Pancreas (tissue), 10 donors: Measurements from ENCODE around the gene GABBR2. TPM values are rescaled to one million over a fixed set of nuclear protein-coding genes. Genes with fewer than 3 reads are reported as not detected.

Experiments
- ATAC-seq, 4 donors: fragments of 200-7000 bp; cut with Tn5 transposase; one replicate each; pipeline versions ENCODE4 v1.8.0 to v1.9.1; 2020; ENCODE audit warnings: mild to moderate bottlenecking in 4 of 4, moderate library complexity in 4 of 4
- DNase-seq, 6 donors: peaks; one replicate each; pipeline ENCODE4 v3.0.0-alpha.2; 2020
- FAIRE-seq: peaks from 2 replicates; lab custom pipeline; 2012; peaks lifted over from hg19 to GRCh38; lab: Jason Lieb, UNC
- H3K27ac ChIP-seq, 4 donors: fragments of 200-600 bp; sonication (generic); 1 replicate in 3 of 4; 2 replicates in 1 of 4; pipeline versions ENCODE4 v1.5.0 to v1.8.0; 2020
- H3K27me3 ChIP-seq, 4 donors: fragments of 200-600 bp; one replicate each; pipeline ENCODE4 v1.8.0; 2021
- H3K36me3 ChIP-seq, 3 donors: fragments of 200-600 bp; sonication (generic) in 1 of 3; one replicate each; pipeline versions ENCODE4 v1.5.0 to v1.8.0; 2020 to 2021
- H3K4me1 ChIP-seq, 3 donors: fragments of 200-600 bp; one replicate each; pipeline ENCODE4 v1.8.0; 2021
- H3K4me3 ChIP-seq, 4 donors: fragments of 200-600 bp; sonication (generic) in 2 of 4; one replicate each; pipeline versions ENCODE4 v1.5.0 to v1.8.0; 2020 to 2021
- H3K9me3 ChIP-seq, 4 donors: fragments of 200-600 bp; one replicate each; pipeline ENCODE4 v1.8.0; 2021
- WGBS, 2 donors: extraction: QIAGEN DNeasy Blood & Tissue Kit; methylation state at CpG; one replicate each; pipeline ENCODE4 v1.1.7; 2013; 5-methylcytosine and 5-hydroxymethylcytosine counted together
- intact Hi-C, 3 donors: fragments of 100-400 bp; cut with DNase I; formaldehyde crosslinking; loops; one replicate each; pipeline versions ENCODE4 v1.11.1 to v1.14.2; 2022
- polyA plus RNA-seq, 2 donors: library from polyadenylated mRNA; stranded (reverse); fragments of 200-250 nt; gene quantifications; one replicate each; pipeline ENCODE4 v1.2.3, GENCODE V29; 2013
- total RNA-seq, 6 donors: library from RNA; stranded (reverse); fragmentation: NEBNext Ultra II Directional in 4 of 6; extraction: Animal tissue kit (Norgen Biotek cat#: 25700) in 4 of 6; gene quantifications; one replicate each; pipeline versions ENCODE4 v1.2.1 to v1.2.4, GENCODE V29; 2021 to 2023
- TF ChIP-seq, protein P1 (sequence below), 4 donors: fragments of 200-600 bp; sonication (generic) in 3 of 4; IDR thresholded peaks; one replicate each; pipeline versions ENCODE4 v1.5.0 to v1.8.0; 2021; ENCODE audit warnings: antibody characterized with exemption in 4 of 4
- donor health status: healthy with polysubstance abuse.
- donor health status: DM: no; HTN: no; CAD: no; lungs with moderate emphysema.
- donor health status: DM: no; HTN: no; CAD: no.
- donor health status: control.
- donor health status: control.
- donor health status: Bipolar disorder and iron deficiency.
- donor health status: DM: yes; HTN: yes; CAD: no.
- donor health status: DM: no; HTN: no; CAD: no.
- donor health status: DM: no; HTN: no; CAD: no.
- donor health status: DM: yes; HTN: yes; CAD: no.

The GABBR2 gene
- total and polyA plus RNA-seq, 8 donors = 0.04 to 0.14 (median 0.07) TPM; not detected in 4

DNA sequence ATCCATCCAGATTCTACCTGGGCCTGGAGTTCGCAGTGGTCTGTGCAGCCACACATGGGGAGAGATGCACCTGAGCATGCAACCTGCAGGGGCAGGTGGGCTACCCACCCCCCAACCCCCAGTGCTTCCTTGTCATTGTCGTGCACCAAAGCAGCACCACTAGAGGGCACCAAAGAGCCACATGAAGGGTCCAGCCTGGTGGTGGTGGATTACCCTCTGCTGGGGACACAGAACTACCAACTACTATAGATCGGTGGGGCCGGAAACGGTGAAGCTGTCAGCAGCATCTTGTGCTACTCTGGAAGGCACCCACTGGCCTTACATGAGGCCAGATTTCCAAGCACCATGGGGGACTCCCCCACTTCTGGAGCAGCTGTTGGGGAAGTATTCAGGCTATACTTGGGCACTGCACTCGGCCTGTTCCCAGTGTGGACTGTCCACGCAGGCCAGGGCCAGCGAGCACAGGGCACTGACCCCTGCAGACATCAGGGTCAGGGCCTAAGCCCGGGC, 393.1 kb downstream of the GABBR2 start:
- DNase-seq (peak; percentile 66 to 86 (median 79)), ATAC-seq (peak; percentile 93 to 99 (median 96)), FAIRE-seq (no peak)
- H3K4me1 ChIP-seq = no peaks in the 10 kb centered on the region
- 33 to 37% methylated on average over 9 of the region's 9 CpGs for WGBS, 2 donors
- no peak overlapping the region for H3K27ac ChIP-seq
- intact Hi-C loops = loop anchor here in 1 of 3 donors (5.0 kb wide), 1 partner anchor 457 kb away; no protein-coding TSS in a partner anchor
- H3K36me3 ChIP-seq = no peaks in the 10 kb centered on the region
- no peaks in the 10 kb centered on the region for H3K27me3 ChIP-seq
- no peaks in the 10 kb centered on the region for H3K9me3 ChIP-seq
- H3K4me3 ChIP-seq = no peak overlapping the region
- TF ChIP-seq, protein P1, sequence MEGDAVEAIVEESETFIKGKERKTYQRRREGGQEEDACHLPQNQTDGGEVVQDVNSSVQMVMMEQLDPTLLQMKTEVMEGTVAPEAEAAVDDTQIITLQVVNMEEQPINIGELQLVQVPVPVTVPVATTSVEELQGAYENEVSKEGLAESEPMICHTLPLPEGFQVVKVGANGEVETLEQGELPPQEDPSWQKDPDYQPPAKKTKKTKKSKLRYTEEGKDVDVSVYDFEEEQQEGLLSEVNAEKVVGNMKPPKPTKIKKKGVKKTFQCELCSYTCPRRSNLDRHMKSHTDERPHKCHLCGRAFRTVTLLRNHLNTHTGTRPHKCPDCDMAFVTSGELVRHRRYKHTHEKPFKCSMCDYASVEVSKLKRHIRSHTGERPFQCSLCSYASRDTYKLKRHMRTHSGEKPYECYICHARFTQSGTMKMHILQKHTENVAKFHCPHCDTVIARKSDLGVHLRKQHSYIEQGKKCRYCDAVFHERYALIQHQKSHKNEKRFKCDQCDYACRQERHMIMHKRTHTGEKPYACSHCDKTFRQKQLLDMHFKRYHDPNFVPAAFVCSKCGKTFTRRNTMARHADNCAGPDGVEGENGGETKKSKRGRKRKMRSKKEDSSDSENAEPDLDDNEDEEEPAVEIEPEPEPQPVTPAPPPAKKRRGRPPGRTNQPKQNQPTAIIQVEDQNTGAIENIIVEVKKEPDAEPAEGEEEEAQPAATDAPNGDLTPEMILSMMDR (IDR thresholded peaks at IDR 0.05) = peak; percentile 63 to 88 (median 82)

DNA sequence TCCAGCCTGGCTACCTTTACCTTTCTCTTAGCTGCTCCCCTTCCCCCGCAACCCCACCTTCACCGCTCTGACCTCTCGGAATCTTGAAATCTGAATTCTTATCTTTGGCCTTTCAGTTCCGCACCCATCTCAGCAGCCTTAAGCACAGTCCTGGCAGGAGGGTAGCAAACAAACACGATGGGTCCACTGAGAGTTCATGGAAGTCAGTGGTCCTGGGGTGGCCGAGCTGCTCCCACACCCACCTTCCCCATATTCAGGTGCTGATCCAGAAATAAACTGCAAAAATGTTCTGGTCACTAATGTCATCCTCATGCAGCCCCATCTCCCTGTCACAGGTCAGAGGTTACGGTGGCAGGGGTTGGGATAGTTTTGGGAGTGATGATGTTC, 393.7 kb downstream of the GABBR2 start:
- TF ChIP-seq, protein P1 (IDR thresholded peaks at IDR 0.05) = no peak
- WGBS, 2 donors = 61 to 66% methylated on average over 7 of the region's 7 CpGs
- Histone ChIP-seq H3K27me3 (no peaks in the 10 kb centered on the region), H3K4me3 (no peak overlapping the region), H3K4me1 (no peaks in the 10 kb centered on the region), H3K9me3 (no peaks in the 10 kb centered on the region), H3K27ac (no peak overlapping the region), H3K36me3 (no peaks in the 10 kb centered on the region)
- intact Hi-C loops = loop anchor here in 1 of 3 donors (5.0 kb wide), 1 partner anchor 457 kb away; no protein-coding TSS in a partner anchor
- ATAC-seq = no peak
- DNase-seq = no peak
- FAIRE-seq = no peak

DNA sequence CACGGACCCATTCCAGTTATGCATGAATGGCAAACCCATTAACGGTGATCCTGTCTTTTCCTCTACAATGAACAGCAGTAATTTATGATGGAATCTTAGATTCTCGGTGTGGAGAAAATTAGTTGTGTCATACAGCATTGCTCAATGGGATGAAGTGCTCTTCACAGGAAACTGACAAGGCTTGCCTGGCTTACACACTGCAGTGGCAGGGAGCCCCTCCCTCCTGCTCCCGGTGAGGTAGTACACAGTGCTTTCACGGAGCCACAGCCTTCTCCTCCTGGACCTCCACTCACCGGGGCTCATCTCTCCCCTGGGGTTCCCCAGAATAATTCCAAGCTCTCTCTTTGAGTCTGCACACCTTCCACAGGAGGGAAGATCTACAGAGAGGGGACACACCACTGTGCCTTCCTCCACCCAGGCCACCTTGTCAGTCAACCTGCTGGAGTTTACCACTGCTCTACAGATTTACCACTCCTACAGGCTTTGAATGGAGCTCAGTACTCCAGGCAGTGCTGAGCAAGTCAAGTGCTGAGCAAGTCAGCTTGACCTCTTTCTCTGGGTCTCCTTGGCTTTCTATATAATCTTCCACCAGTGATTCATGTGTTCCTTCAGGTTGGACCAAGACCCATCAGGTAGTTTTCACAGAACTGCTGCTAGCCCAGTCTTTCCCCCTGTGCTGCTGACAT, 394.2 kb downstream of the GABBR2 start:
- FAIRE-seq (no peak), ATAC-seq (no peak), DNase-seq (no peak)
- no peak overlapping the region for H3K4me3 ChIP-seq
- TF ChIP-seq, protein P1 (IDR thresholded peaks at IDR 0.05) = no peak
- no peaks in the 10 kb centered on the region for H3K36me3 ChIP-seq
- no peaks in the 10 kb centered on the region for H3K4me1 ChIP-seq
- intact Hi-C loops = loop anchor here in 2 of 3 donors (5.0 kb wide), 2 partner anchors 458 to 463 kb away; no protein-coding TSS in a partner anchor
- no peaks in the 10 kb centered on the region for H3K9me3 ChIP-seq
- H3K27ac ChIP-seq = no peak overlapping the region
- H3K27me3 ChIP-seq = no peaks in the 10 kb centered on the region
- WGBS, 2 donors = 29 to 40% methylated on average over 6 of the region's 6 CpGs

DNA sequence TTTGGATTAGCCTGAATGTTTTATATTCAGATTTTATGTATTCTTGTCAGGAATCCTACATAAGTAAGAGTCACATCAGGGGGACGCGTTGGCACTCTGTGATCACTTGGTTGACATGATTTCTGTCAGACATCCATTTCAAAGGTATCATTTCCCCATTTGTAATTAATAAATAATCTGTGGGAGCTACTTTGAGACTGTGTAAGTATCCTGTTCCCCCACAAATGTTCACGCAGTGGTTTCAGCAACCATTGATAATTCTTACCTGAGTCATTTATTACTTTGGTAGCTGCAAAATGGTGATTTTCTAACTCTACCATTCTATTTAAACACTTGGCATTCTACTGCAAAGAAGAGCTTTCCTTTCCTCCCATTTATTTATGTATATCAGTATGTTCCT, 396.4 kb downstream of the GABBR2 start:
- H3K4me3 ChIP-seq = no peak overlapping the region
- H3K27me3 ChIP-seq = no peaks in the 10 kb centered on the region
- WGBS, 2 donors = 92 to 94% methylated on average over 3 of the region's 3 CpGs
- H3K9me3 ChIP-seq = no peaks in the 10 kb centered on the region
- H3K4me1 ChIP-seq = no peaks in the 10 kb centered on the region
- no peak overlapping the region for H3K27ac ChIP-seq
- intact Hi-C loops = loop anchor here in 1 of 3 donors (5.0 kb wide), 1 partner anchor 465 kb away; no protein-coding TSS in a partner anchor
- TF ChIP-seq, protein P1 (IDR thresholded peaks at IDR 0.05) = no peak
- no peak for FAIRE-seq
- no peak for ATAC-seq
- H3K36me3 ChIP-seq = no peaks in the 10 kb centered on the region
- no peak for DNase-seq

DNA sequence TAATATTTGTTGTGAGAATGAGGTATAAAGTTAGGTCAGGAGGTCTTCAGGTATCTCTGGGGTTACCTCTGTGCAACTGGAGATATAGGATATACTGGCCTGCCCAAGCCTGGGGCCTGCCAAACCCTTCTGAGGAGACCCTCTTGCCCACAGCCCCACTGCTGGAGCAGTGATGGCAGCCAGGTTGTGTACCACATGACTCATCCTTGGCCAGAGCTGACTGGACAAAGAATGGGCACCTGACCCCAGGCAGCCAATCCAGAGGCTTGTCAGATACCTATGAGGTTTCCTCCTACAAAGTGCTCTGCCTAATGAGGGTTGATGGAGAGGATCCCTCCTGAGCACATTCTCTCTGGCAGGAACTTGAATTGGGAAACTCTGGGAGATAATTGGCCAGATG, 397.2 kb downstream of the GABBR2 start:
- Histone ChIP-seq H3K9me3 (no peaks in the 10 kb centered on the region), H3K27me3 (no peaks in the 10 kb centered on the region), H3K36me3 (no peaks in the 10 kb centered on the region), H3K4me1 (no peaks in the 10 kb centered on the region), H3K4me3 (no peak overlapping the region), H3K27ac (no peak overlapping the region)
- ATAC-seq = no peak
- TF ChIP-seq, protein P1 (IDR thresholded peaks at IDR 0.05) = no peak
- no peak for FAIRE-seq
- intact Hi-C loops = loop anchor here in 1 of 3 donors (5.0 kb wide), 1 partner anchor 466 kb away; no protein-coding TSS in a partner anchor
- no peak for DNase-seq
